HG03097 (cell line): Measurements from ENCODE around the gene RAB1B.
"Not testable (repeated sequence)": the region's sequence is repeated elsewhere in the genome, so short reads cannot be mapped to it uniquely, and the experiment has no call there.

Source experiments
- ATAC-seq: cut with Tn5 transposase; IDR thresholded peaks from one replicate; pipeline ENCODE4 v1.9.1; 2021; ENCODE audit not compliant: unreplicated experiment, low FRiP score

RAB1B gene

GRCh38 chr11:66239511-66239910 is 28.9 kb upstream of the RAB1B start:
- ATAC-seq = no peak

DNA sequence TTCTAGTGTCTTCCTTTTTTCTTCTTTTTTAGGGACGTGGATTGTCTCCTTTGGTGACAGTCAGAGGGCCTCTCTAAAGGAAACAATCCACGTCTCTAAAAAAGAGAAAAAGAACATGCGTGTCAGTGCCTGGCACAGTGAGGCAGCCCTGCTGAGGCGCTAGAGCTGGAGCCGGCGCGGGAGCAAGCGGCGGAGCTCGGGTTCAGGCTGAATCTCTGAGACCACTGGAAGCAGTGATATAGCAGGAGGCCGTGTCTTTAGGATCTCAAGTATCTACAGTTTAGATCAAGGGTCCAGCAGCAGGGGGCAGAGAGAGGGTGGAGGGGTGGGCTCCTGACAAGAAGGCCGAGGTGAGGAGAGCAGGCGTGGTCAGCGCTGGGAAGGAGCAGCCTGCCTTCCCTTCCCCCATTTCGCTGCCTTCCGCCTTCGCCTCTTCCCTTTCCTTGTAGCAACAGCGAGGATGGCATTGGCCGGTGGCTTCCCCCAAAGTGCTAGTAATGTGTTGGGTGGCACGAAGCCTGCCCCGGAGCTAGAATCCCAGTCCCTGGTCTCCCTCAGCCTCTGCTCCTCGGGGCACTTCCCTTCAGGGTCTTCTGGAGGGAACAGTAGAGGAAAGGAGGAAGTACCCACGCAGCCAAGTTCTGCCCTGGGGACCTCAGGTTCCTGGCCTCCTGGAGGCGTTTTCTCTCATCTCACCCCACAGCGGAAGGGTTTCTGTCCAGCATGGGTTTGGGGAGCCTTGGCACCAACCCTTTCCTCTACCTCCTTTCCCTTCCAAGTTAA is 28.2 kb upstream of the RAB1B start:
- no peak for ATAC-seq

GRCh38 chr11:66240781-66241136 is 27.7 kb upstream of the RAB1B start:
- ATAC-seq = no peak

DNA sequence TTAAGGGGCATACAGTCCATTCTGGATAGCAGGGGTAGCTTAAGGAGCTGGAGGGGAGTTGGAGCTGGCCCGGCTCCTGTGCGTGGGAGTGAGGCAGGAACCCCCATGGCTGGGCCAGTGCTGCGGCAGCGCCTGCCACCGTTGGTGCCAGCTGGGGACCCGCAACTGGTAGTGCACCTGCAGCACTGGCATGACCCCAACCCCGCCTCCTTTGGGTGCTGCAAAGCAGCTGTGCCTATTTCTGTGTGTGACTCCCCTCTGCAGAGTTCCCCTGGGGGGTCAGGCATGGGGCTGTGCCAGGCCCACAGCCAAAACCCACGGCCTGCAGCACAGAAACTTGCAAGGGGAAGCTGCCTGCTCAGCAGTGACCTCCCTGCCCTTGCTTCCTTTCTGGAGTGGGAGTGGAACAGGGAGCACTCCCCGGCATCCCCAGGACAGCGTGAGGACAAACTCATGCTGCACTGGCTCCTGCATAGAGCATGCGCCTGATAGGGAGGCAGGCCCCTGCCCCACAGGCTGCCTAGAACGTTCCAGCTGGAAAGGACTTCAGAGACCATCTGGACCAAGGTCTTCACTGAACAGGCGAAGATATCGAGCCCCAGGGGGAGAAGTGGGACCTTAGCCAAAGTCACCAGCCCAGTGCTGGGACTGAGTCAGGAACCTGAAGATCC is 26.2 kb upstream of the RAB1B start:
- no peak for ATAC-seq

DNA sequence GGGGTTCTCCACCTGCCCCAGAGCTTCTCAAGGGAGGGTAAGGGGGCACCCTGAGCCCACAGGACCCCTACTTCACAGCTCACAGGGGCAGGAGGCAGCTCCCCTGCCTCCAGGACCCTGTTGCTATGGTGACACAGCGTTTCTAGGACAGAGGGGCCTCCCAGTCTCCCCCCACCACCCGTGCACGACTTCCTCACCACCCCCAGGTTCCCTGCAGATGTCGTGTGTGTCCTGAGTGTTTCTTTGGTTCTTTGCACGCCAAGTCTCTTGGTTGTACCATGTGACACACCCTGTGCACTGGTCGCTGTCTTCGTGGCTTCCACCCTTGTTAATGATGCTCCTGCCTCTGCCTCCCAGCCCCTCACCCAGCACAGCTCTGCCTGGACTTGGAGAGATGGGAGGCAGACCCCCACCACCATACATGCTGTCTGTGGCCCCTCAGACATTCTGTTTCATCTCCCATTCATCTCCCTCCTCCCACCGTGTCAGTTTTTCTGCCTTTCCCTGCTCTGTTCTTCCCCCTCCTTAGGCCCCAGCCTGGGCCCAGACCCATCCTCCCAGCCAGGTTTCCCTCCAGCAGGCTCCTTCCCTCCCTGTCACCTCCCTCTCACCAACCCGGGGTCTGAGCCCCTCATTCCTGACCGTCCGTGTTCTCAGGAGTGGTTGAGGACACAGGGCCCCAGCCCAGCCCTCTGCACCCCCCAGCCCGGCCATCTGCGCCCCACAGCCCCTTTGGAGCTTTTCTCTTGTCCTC is 24.5 kb upstream of the RAB1B start:
- no peak for ATAC-seq

DNA sequence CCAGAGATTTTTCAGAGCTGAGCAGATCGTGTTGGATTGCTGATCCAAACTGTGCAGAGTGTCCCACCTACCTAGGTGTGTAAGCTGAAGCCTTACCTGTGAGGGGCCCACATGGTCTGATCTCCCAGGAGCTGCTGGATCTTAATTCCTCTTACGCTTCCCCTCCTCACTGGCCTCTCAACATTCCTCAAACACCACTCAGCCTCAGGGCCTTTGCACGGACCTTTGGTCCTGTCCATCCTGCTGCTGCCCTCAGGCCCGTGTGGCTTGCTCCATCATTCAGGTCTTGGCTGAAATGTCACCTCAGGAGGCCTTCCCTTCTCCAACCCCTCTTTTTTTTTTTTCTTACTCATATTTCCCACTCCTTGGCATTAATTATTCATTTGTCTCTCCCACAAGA is 21.1 kb upstream of the RAB1B start:
- ATAC-seq = no peak

- ATAC-seq = no peak
These were observed 20.6 kb upstream of the RAB1B start for GRCh38 chr11:66247801-66248200.

DNA sequence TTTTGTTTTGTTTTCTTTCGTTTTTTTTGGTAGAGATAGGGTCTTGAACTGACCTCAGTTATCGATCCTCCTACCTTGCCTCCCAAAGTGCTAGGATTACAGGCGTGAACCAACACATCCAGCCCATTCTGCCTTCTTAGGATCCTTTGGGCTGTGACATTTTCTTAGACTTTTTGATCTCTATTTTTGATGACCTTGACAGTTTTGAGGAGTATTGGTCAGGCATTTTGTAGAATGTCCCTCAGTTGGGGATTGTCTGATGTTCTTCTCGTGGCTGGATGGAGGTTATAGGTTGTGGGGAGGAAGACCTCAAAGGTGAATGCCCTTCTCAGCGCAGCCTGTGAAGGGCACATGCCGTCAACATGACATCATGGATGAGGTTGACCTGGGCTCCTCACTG is 19.5 kb upstream of the RAB1B start:
- no peak for ATAC-seq

DNA sequence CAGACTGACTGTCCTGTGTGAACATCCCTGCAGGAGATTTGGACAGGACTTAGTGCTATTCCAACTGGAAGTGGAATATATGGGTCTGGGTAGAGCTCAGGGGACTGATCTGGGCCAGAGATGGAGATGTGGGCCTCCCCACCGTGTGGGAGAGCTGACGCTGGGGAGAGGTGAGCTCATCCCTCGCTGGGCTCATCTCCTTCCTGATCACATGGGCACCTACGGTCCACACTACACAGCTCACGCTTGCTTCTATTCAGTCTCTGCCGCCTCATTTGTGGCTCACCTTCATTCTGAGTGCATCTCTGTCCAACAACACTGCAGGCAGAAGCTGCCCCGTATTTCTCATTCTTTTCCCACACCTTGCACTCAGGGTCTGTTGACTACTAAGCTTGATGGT is 16.6 kb upstream of the RAB1B start:
- ATAC-seq = no peak

DNA sequence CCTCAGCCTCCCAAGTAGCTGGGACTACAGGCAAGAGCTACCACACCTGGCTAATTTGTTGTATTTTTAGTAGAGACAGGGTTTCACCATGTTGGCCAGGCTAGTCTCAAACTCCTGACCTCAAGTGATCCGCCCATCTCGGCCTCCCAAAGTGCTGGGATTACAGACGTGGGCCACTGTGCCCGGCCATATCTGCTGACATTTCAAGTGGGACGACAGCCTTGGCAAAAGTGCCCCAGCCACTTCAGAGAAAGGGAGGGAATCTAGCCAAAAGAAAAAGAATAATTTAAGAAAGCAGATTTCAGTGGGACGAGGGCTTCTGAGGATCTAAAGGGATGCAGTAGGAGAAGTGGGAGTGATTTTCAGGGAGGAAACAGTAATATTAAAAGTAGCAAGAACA is 15.4 kb upstream of the RAB1B start:
- ATAC-seq = not testable (repeated sequence)

- ATAC-seq = no peak
These were observed 10.0 kb upstream of the RAB1B start for GRCh38 chr11:66258473-66258893.

- no peak for ATAC-seq
These were observed 9.2 kb upstream of the RAB1B start for GRCh38 chr11:66259225-66259624.

GRCh38 chr11:66259956-66260355 is 8.5 kb upstream of the RAB1B start:
- no peak for ATAC-seq

GRCh38 chr11:66261578-66261977 is 6.9 kb upstream of the RAB1B start:
- no peak for ATAC-seq

GRCh38 chr11:66262191-66262590 is 6.2 kb upstream of the RAB1B start:
- ATAC-seq = no peak

DNA sequence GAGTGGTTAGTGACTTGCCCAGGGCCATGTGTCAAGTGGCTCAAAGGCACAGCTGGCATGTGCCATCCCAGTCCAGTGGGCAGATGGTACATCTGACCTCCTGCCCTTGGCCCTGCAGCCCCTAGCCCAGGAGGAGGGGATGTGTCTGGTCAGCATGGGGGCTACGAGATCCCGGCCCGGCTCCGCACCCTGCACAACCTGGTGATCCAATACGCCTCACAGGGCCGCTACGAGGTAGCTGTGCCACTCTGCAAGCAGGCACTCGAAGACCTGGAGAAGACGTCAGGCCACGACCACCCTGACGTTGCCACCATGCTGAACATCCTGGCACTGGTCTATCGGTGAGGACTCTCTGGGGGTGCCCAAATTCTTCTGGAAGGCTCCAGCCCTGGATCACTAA is 5.7 kb upstream of the RAB1B start:
- ATAC-seq = no peak

- ATAC-seq = no peak
These were observed 5.2 kb upstream of the RAB1B start for GRCh38 chr11:66263231-66263630.

DNA sequence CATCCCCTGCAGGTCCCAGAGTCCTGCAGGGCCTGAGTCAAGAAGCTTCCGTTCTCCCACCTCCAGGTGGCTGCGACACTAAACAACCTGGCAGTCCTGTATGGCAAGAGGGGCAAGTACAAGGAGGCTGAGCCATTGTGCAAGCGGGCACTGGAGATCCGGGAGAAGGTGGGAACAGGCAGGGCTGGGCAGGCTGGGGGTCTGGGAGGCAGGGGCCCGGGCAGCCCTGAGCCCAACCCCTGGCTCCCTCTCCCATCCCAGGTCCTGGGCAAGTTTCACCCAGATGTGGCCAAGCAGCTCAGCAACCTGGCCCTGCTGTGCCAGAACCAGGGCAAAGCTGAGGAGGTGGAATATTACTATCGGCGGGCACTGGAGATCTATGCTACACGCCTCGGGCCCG is 4.7 kb upstream of the RAB1B start:
- ATAC-seq = no peak

DNA sequence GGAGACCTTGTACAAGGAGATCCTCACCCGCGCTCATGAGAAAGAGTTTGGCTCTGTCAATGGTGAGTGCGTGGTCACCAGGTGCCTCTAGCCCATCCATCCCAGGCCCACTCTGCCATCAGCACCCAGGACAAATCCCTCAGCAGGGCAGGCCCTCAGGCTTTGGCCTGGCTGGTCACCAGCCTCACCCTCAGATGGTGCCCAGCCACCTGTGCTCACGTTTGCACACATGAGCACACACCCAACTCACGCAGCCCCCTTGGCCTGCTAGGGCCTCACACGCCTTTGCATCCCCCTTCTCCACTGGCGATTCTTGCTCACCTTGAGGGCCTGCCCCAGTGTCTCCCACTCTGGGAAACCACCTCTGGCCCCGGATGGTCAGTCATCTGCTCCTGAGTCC is 4.1 kb upstream of the RAB1B start:
- no peak for ATAC-seq

- no peak for ATAC-seq
These were observed 3.5 kb upstream of the RAB1B start for GRCh38 chr11:66264914-66265313.

DNA sequence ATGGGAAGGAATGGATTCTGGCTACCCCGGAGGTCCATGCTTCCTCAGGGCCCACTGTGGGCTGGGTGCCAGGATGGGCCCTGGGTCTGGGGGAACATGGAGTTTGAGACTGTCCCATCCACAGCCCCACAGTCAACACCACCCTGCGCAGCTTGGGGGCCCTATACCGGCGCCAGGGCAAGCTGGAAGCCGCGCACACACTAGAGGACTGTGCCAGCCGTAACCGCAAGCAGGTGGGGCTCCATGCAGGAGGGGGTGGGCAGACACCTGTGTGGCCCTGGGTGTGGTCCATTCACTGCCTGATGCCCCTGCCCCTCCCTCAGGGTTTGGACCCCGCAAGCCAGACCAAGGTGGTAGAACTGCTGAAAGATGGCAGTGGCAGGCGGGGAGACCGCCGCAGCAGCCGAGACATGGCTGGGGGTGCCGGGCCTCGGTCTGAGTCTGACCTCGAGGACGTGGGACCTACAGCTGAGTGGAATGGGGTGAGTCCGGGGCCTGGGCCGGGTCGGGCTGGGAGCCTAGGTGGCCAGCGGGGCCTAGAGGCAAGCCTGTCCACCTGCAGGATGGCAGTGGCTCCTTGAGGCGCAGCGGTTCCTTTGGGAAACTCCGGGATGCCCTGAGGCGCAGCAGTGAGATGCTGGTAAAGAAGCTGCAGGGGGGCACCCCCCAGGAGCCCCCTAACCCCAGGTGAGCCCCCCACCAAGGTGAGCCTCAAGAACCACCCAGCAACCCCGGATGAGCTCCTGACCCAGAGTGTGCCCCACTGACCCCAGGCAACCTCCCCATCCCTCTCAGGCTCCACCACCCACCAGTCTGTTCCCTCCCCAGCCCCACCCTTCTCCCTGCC is 2.7 kb upstream of the RAB1B start:
- no peak for ATAC-seq
